OCI-M2 (cell line): ENCODE data around the gene MROH9.

Source experiments
- DNase-seq: peaks from one replicate; lab custom pipeline; 2025; ENCODE audit not compliant: unreplicated experiment; lab: John Stamatoyannopoulos, UW

The MROH9 gene

DNA sequence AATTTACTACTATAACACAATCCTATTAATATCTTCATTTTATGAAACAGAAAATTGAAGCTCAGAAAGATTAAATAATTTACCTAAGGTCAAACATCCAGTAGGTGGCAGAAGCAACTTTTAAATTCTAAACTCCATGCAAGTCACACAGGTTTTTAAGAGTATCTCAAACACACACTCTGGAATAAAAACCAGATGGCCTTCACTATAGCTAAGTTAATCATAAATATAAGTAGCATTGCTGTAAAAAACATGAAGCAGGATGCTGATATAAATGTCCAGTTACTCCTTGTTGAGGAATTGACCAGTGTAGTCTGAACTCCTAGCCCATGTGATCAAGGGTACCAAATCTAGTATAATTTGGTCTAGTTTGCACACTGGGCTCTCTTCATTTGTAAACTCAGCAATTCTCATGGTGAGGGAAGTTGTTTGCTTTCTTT lies 146.0 kb downstream of the MROH9 start:
- DNase-seq: no peak

DNA sequence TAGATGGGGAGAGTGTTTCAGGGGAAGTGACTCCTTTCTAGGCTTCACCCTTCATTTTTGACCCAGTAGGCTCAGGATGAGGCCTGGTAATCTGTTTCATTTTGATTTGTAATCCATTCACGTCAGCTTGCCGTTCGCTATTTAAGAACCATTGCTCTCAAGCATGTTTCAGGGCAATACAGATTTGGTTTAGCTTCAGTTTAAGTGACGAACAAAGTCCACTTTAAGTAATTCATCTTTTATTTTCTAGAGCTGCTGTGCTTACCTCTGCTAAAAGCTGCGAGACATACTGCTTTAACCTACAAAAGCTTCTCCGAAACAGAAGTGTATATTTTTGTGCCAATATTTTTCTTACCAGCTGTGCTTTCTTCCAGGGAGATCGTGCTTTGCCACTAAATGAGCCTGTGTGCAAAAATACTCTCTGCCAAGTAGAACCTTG lies 146.4 kb downstream of the MROH9 start:
- DNase-seq: no peak

GRCh38 chr1:171082606-171083005 lies 147.3 kb downstream of the MROH9 start:
- no peak for DNase-seq

DNA sequence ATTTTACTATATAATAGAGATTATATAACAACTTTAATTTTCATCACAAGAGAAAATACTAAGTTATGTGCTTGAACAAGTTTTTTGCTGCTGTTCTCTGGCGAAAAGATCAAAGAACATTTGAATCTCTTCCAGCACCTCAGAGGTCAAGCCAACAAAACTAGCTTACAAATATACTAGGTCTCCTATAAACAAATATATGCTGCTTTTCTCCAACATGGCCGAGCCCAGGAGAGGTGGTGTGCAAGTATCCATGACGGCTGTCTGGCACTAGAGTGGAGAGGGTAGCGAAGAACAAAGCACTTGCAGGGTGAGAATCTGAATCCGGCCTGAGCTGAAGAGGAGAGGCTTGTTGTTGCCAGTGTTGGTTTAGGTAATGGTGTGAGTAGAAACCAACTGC lies 147.9 kb downstream of the MROH9 start:
- DNase-seq: no peak

DNA sequence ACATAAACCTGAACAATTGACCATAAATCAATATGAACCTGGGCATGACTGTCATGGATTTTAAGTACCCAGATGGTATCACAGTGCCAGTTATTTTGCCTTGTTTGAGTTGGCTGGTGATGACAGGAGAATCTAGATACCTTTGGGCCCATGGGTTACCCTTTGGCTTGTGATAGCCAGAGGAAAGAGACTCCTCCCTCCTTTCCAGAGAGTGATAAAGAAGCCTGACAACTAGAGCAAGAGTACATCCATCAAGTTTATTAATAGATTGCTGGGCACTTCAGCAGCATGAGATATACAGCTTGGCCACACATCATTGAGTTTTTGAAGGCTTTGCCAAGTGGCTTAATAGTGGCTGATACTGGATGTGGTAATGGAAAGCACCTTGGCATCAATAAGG lies 148.8 kb downstream of the MROH9 start:
- no peak for DNase-seq

- no peak for DNase-seq
These were observed 149.5 kb downstream of the MROH9 start for GRCh38 chr1:171084870-171085269.

GRCh38 chr1:171087896-171088295 lies 152.6 kb downstream of the MROH9 start:
- no peak for DNase-seq

DNA sequence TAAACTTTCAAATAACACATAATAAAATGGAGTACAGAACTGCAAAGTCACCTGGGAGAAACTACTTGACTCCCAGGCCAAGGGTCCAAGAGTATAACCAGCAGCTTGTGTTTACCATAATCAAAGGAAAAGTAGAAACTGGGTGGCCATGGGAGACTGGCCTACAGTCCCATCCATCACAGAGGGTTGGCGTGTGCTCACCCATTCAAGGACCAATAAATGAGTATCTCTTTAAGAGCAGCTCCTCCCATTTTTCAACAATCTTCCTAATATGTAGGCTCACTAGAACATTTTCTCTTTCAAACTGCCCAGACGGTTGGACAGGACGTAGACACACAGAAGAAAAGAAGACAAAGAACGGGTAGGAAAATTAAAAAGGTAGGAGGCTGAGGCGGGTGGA lies 155.3 kb downstream of the MROH9 start, which contains the start of gene FMO3:
Gene FMO3, plus strand, starts transcription at position 302 of the 400 bp plus-strand sequence. CDS start 1,754 bp downstream, outside the sequence.
- DNase-seq: no peak

- no peak for DNase-seq
These were observed 168.5 kb downstream of the MROH9 start for GRCh38 chr1:171103862-171104261.

GRCh38 chr1:171107262-171107940 lies 172.1 kb downstream of the MROH9 start:
- DNase-seq: no peak

DNA sequence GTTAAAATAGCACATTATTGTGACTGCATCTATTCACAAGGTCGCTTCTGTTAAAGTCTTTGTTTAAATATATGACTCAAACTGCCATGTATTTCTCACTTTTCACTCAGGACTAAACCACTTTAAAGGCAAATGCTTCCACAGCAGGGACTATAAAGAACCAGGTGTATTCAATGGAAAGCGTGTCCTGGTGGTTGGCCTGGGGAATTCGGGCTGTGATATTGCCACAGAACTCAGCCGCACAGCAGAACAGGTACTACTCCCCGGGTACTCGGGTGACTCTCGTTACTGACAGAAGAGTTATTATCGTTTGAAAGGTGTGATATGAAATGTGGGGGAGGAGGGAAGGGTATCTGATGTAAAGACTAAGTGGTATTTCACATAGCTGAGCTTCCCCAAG lies 172.6 kb downstream of the MROH9 start:
- DNase-seq: no peak

DNA sequence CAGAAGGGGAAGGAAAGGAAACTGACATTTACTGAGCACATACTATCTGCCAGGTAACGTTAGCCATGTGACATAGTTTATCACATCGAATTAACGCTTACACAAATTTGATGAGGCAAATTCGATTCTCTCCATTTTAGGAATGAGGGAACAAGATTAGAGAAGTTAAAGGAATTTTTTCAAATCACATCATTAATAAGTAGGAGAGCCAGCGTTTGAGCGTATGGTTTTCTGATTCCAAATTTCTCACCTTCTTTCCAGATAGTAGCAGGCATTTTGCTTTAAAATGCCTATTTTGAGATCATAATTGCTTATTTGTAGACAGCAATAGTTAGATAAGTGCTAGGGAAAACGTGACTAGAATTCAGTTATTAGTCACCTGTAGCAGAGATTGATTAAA lies 174.6 kb downstream of the MROH9 start:
- DNase-seq: no peak

DNA sequence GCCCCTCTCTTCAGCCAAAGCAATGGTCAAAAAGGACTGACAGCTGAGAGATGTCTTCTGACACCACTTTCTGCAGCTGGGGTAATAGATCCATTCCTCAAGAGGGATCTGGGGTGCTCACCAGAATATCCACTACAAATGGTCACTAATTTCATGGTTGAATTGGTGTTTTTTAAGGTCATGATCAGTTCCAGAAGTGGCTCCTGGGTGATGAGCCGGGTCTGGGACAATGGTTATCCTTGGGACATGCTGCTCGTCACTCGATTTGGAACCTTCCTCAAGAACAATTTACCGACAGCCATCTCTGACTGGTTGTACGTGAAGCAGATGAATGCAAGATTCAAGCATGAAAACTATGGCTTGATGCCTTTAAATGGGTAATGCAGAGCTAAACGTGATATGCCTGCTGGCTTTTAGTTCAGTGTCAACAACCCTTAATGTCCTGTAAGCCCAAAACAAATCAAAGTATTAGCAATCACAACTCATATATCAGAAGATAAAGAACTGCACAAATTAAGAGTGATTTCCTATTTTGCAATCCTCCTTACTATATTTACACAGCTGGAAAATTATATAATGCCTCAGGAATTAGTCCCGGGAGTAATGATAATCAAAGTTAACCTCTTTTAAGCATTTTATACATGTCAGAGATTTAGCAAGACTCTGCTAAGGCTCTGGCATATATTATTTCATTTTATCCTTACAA lies 175.4 kb downstream of the MROH9 start:
- no peak for DNase-seq

DNA sequence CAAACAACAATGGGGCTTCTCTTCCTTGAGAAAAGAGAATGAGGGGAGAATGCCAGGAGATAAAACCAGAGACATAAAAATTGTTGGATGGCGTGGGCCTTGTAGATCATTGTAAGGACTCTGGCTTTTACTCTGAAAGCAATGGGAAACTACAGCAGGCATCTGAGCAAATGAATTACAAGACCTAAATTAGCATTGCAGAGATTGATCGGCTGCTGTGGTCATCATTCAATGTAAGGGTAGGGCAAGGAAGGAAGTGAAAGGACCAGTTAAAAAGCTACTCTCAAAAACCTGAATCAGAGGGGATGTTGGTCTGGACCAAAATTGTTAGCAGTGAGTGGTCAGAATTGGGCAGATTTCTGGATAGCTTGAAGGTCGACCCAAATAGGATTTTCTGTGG lies 176.8 kb downstream of the MROH9 start:
- no peak for DNase-seq

DNA sequence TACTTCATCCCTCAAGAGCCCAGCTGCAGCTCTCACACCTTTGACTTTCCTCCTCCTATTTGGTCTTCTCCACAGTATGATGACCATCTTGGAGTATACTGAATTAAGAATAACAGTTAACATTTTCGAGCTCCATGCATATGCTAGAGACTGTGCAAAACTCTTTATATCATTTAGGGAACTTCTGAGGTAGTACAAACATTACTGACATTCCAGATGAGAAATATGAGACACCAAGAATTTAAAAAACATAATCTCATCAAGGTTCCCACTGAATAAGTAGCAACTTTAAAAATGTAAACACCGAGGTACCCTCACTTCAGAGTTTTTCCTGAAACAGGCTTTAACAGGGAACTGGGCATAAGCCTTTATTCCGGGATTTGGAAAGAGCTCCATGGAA lies 178.0 kb downstream of the MROH9 start:
- no peak for DNase-seq
